ENCODE results near the gene LMF1. TPM values are rescaled to one million over a fixed set of nuclear protein-coding genes. Genes with fewer than 3 reads are reported as not detected.

The LMF1 gene
- polyA plus RNA-seq, 1 donor (not counting 4 experiments of a cell fraction or from before 2014, with no cell fraction given) = 3.1 TPM

DNA sequence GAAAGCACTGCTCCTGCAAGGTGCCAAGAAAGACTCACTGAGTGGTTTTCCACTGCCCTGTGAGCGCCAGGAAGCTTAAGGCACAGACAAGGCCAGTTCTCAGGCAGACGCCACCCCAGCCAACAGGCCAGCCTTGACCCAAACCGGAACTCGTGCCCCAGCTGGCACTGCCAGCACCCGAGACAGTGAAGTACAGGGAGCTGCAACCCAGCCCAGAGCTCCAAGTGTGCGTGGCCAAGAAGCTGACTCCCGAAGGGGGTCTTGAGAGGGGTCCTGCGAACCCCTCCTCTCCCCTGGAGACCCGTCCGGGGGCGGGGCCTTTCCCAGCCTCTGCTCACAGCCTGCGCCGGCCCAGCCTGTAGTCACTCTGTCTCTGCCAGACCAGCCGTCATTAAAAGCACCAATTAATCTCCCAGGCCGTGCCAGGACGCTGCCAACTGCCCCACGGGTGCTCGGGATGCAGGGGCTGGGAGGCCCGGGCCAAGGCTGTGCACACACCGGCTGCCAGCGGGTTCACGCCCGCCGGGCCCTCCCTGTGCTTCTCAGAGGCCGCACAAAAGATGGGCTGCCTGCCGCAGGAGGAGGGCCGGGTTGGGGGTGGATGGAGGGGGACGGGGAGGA, 6.4 kb upstream of the LMF1 start:
- Histone ChIP-seq H3K36me3 (ENCODE audit: control insufficient read depth in 2 of 2, extremely low read depth in 1 of 2, insufficient read depth in 2 of 2, low read length in 2 of 2) (no peaks in the 10 kb centered on the region), H3K79me2 (ENCODE audit: control insufficient read depth, insufficient read depth, low read length) (no peaks in the 10 kb centered on the region), H3K9me3 (ENCODE audit: control insufficient read depth, low read depth, low read length) (no peaks in the 10 kb centered on the region), H2AFZ (ENCODE audit: control insufficient read depth, low read length) (no peak overlapping the region), H3K4me3 (ENCODE audit: control insufficient read depth in 2 of 3, extremely low read depth in 1 of 3, insufficient read depth in 2 of 3, low read depth in 1 of 3, low read length in 3 of 3) (no peak overlapping the region), H3K27ac (ENCODE audit: control insufficient read depth, insufficient read depth, low read length) (no peak overlapping the region), H3K27me3 (ENCODE audit: control insufficient read depth, extremely low read depth, insufficient read depth, low read length) (peaks cover 36% of the 10 kb centered on the region), H4K20me1 (ENCODE audit: control insufficient read depth, extremely low read depth, insufficient read depth, low read length) (no peaks in the 10 kb centered on the region), H3K4me2 (ENCODE audit: control insufficient read depth, extremely low read depth, insufficient read depth, low read depth, low read length) (no peak overlapping the region), H3K4me1 (ENCODE audit: control insufficient read depth, extremely low read depth, insufficient read depth, low read length) (no peaks in the 10 kb centered on the region), H3K9me1 (ENCODE audit: control insufficient read depth, extremely low read depth, insufficient read depth, low read length) (no peaks in the 10 kb centered on the region), H3K9ac (ENCODE audit: control insufficient read depth, extremely low read depth, insufficient read depth, low read length) (no peak overlapping the region)
- no peak for TF ChIP-seq EZH2 (IDR thresholded peaks at IDR 0.05; ENCODE audit: low read length)
- no peak for TF ChIP-seq CTCF (optimal IDR thresholded peaks at IDR 0.05 in 1 of 3, IDR thresholded peaks at IDR 0.05 in 1 of 3, conservative IDR thresholded peaks at IDR 0.05 in 1 of 3; ENCODE audit: extremely low read depth in 1 of 3, insufficient read depth in 2 of 3, low read length in 3 of 3)
- FAIRE-seq (no peak), DNase-seq (ENCODE audit: low read depth, low spot score) (no peak)
- dilution Hi-C loops (cut with MboI; ENCODE audit: extremely low pct_ligation_motif_present, low sequenced_read_pairs) = no loop called here

DNA sequence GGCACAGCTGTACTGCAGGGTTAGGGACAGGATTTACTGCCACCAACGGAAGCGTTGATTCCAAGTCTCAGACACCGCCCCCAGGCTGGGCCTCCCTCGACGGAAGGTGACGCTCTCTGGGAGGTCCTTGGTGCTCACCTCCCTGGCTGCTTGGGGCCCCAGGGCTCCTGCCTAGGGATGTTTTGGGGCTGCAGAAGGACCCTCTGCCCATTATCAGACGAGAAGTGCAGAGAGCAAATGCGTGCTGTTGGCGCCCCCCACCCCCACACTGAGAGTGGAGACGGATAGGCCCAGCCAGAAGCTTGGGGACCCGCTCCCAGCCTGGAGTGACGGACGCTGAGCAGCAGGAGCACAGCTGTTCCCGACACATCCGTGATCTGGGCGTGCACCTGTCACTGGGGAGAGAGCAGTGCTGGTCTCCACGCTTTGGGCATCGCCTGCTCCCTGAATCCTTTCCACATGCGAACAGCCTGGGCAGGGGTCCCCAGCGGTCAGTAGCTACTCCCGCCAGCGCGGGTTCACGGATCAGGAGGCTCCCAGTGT, 5.7 kb upstream of the LMF1 start:
- Histone ChIP-seq H3K4me2 (ENCODE audit: control insufficient read depth, extremely low read depth, insufficient read depth, low read depth, low read length) (no peak overlapping the region), H3K4me1 (ENCODE audit: control insufficient read depth, extremely low read depth, insufficient read depth, low read length) (no peaks in the 10 kb centered on the region), H3K27ac (ENCODE audit: control insufficient read depth, insufficient read depth, low read length) (no peak overlapping the region), H3K4me3 (ENCODE audit: control insufficient read depth in 2 of 3, extremely low read depth in 1 of 3, insufficient read depth in 2 of 3, low read depth in 1 of 3, low read length in 3 of 3) (no peak overlapping the region), H3K9me3 (ENCODE audit: control insufficient read depth, low read depth, low read length) (peaks cover under 1% of the 10 kb centered on the region), H3K9ac (ENCODE audit: control insufficient read depth, extremely low read depth, insufficient read depth, low read length) (no peak overlapping the region), H4K20me1 (ENCODE audit: control insufficient read depth, extremely low read depth, insufficient read depth, low read length) (no peaks in the 10 kb centered on the region), H2AFZ (ENCODE audit: control insufficient read depth, low read length) (no peak overlapping the region), H3K9me1 (ENCODE audit: control insufficient read depth, extremely low read depth, insufficient read depth, low read length) (no peaks in the 10 kb centered on the region), H3K36me3 (ENCODE audit: control insufficient read depth in 2 of 2, extremely low read depth in 1 of 2, insufficient read depth in 2 of 2, low read length in 2 of 2) (no peaks in the 10 kb centered on the region), H3K27me3 (ENCODE audit: control insufficient read depth, extremely low read depth, insufficient read depth, low read length) (peaks cover 33% of the 10 kb centered on the region), H3K79me2 (ENCODE audit: control insufficient read depth, insufficient read depth, low read length) (no peaks in the 10 kb centered on the region)
- TF ChIP-seq CTCF (optimal IDR thresholded peaks at IDR 0.05 in 1 of 3, IDR thresholded peaks at IDR 0.05 in 1 of 3, conservative IDR thresholded peaks at IDR 0.05 in 1 of 3; ENCODE audit: extremely low read depth in 1 of 3, insufficient read depth in 2 of 3, low read length in 3 of 3) (no peak), EZH2 (IDR thresholded peaks at IDR 0.05; ENCODE audit: low read length) (no peak)
- DNase-seq (ENCODE audit: low read depth, low spot score) (no peak), FAIRE-seq (no peak)
- dilution Hi-C loops (cut with MboI; ENCODE audit: extremely low pct_ligation_motif_present, low sequenced_read_pairs) = no loop called here

Data from keratinocyte (primary cell).